Measurements from ENCODE around the gene TANC1.

GRCh38 chr2:158969162-158969714, 798 bp downstream of the TANC1 start:
- TF ChIP-seq TAF1 (IDR thresholded peaks at IDR 0.05; ENCODE audit: borderline replicate concordance, insufficient read depth, low read length), result no peak
- no peak for TF ChIP-seq SIN3A (IDR thresholded peaks at IDR 0.05; ENCODE audit: borderline replicate concordance, insufficient read depth, low read length)

All from PFSK-1 (cell line).